ENCODE data around the gene CST5. TPM values are rescaled to one million over a fixed set of nuclear protein-coding genes. Genes with fewer than 3 reads are reported as not detected.
"Not testable (repeated sequence)": the region's sequence is repeated elsewhere in the genome, so short reads cannot be mapped to it uniquely, and the experiment has no call there.

The CST5 gene
- total RNA-seq, 2 experiments from 2014 or later, result not detected

DNA sequence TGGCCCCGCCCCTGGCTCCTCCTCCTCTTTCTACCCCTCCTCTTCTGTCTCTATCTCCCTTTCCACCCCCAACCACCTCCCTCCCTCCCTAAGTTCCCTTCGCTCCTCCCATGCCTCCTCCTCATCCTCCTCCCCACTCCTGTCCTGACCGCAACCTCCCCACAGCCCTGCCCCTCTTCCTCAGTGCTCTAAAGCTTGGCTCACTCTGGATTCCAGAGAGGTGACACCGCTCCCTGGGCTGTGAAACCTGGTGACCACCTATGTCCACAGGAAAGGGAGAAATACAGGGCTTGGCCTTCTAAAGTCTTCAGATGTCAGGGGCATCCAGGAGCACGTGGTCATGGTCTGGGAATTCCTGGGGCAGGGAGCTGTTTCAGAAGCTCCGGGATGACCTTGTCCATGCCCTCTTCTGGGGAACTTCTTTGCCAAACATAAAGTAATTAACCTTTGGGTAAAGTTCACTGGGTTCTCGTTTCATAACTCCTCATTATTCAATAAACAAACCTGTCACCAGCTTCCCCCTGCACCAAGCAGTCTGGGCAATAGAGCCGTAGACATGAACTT, 345 bp upstream of the CST5 start:
- no peaks in the 10 kb centered on the region for H3K27me3 Mint-ChIP-seq
- peaks cover 1% of the 10 kb centered on the region for H3K4me1 Mint-ChIP-seq (ENCODE audit: low read depth)
- ATAC-seq (ENCODE audit: poor library complexity) (no peak), DNase-seq (no peak)
- no peak overlapping the region for H3K27ac ChIP-seq (ENCODE audit: low read depth in 1 of 2, low read length in 2 of 2)
- ChIA-PET POLR2A (no interaction called here), CTCF (no interaction called here)
- intact Hi-C loops (cut with DNase I, micrococcal nuclease), result loop anchor here (10.0 kb wide), 4 partner anchors 55 to 1035 kb away; no protein-coding TSS in a partner anchor
- H3K36me3 Mint-ChIP-seq (ENCODE audit: low read depth), result no peaks in the 10 kb centered on the region
- H3K27me3 ChIP-seq (ENCODE audit: control insufficient read depth in 1 of 2, insufficient read depth in 2 of 2, low read length in 2 of 2), result no peaks in the 10 kb centered on the region
- no peak overlapping the region for H3K27ac Mint-ChIP-seq
- H3K4me3 Mint-ChIP-seq, result no peak overlapping the region
- H3K9me3 ChIP-seq (ENCODE audit: control insufficient read depth in 1 of 2, insufficient read depth in 1 of 2, low read length in 2 of 2), result no peaks in the 10 kb centered on the region
- H3K4me3 ChIP-seq (ENCODE audit: low read length), result no peak overlapping the region
- no peaks in the 10 kb centered on the region for H3K9me3 Mint-ChIP-seq
- TF ChIP-seq CTCF (IDR thresholded peaks at IDR 0.05), result no peak
- peaks cover 1% of the 10 kb centered on the region for H3K4me1 ChIP-seq (ENCODE audit: insufficient read depth, low read length)
- H3K36me3 ChIP-seq (ENCODE audit: insufficient read depth, low read length), result no peaks in the 10 kb centered on the region

DNA sequence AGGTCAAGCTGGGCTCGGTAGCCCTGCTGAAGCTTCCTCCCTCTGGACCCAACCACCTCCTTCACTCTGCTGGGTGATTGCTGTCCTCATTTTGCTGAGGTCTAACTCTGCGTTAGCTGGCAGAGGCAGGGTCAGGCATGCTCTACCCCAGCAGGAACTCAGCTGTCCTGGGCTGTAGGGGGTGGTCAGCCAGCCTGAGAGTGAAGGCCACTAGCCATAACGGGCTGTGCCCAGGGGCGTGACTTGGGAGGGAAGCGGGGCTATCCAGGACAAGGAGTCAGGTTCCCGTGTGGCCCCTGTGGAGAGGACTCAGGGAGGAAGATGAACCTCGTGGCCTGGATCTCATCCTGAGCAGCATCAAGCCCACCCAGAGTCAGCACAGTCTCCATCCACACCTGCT, 761 bp downstream of the CST5 start:
- Mint-ChIP-seq H3K36me3 (ENCODE audit: low read depth) (no peaks in the 10 kb centered on the region), H3K4me1 (ENCODE audit: low read depth) (peaks cover 12% of the 10 kb centered on the region), H3K4me3 (no peak overlapping the region), H3K27ac (no peak overlapping the region), H3K9me3 (no peaks in the 10 kb centered on the region), H3K27me3 (no peaks in the 10 kb centered on the region)
- no peak for DNase-seq
- no peak for ATAC-seq (ENCODE audit: poor library complexity)
- no peak overlapping the region for H3K4me3 ChIP-seq (ENCODE audit: low read length)
- TF ChIP-seq CTCF (IDR thresholded peaks at IDR 0.05), result no peak
- intact Hi-C loops (cut with DNase I, micrococcal nuclease), result no loop called here
- H3K27me3 ChIP-seq (ENCODE audit: control insufficient read depth in 1 of 2, insufficient read depth in 2 of 2, low read length in 2 of 2), result no peaks in the 10 kb centered on the region
- POLR2A ChIA-PET, result no interaction called here
- no peaks in the 10 kb centered on the region for H3K9me3 ChIP-seq (ENCODE audit: control insufficient read depth in 1 of 2, insufficient read depth in 1 of 2, low read length in 2 of 2)
- CTCF ChIA-PET, result no interaction called here
- peaks cover 12% of the 10 kb centered on the region for H3K4me1 ChIP-seq (ENCODE audit: insufficient read depth, low read length)
- H3K36me3 ChIP-seq (ENCODE audit: insufficient read depth, low read length), result no peaks in the 10 kb centered on the region
- no peak overlapping the region for H3K27ac ChIP-seq (ENCODE audit: low read depth in 1 of 2, low read length in 2 of 2)

- H3K9me3 Mint-ChIP-seq; H3K27me3 Mint-ChIP-seq; H3K27ac Mint-ChIP-seq; POLR2A ChIA-PET; ATAC-seq (ENCODE audit: poor library complexity); DNase-seq; H3K4me3 Mint-ChIP-seq; CTCF ChIA-PET; H3K9me3 ChIP-seq (ENCODE audit: control insufficient read depth in 1 of 2, insufficient read depth in 1 of 2, low read length in 2 of 2); intact Hi-C loops (cut with DNase I, micrococcal nuclease); H3K27ac ChIP-seq (ENCODE audit: low read depth in 1 of 2, low read length in 2 of 2); H3K4me3 ChIP-seq (ENCODE audit: low read length); H3K36me3 Mint-ChIP-seq (ENCODE audit: low read depth); H3K27me3 ChIP-seq (ENCODE audit: control insufficient read depth in 1 of 2, insufficient read depth in 2 of 2, low read length in 2 of 2); H3K36me3 ChIP-seq (ENCODE audit: insufficient read depth, low read length): not testable (repeated sequence)
- peaks cover 19% of the 10 kb centered on the region for H3K4me1 Mint-ChIP-seq (ENCODE audit: low read depth)
- H3K4me1 ChIP-seq (ENCODE audit: insufficient read depth, low read length), result peaks cover 16% of the 10 kb centered on the region
Measured at GRCh38 chr20:23878016-23878542, 1.5 kb downstream of the CST5 start.

DNA sequence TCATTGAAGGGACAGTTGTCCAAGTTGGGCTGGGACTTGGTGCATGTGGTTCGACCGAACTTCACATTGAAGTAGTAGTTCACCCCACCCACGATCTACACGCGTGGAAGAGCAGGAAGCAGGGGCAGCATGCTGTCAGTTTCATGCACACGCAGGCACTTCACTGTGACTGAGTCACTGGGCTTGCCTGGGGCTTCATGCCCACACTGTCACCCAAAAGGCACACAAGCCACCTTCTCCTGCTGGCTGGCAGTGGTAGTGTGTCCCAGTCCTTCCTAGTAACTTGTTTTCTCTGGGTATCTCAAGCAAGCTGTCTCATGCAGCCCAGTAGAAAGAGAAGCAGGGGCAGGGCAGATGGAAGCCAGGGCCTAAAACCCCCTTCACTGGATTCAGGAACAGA, 2.0 kb downstream of the CST5 start:
- H3K27ac Mint-ChIP-seq, result no peak overlapping the region
- CTCF ChIA-PET, result no interaction called here
- Histone ChIP-seq H3K9me3 (ENCODE audit: control insufficient read depth in 1 of 2, insufficient read depth in 1 of 2, low read length in 2 of 2) (no peaks in the 10 kb centered on the region), H3K4me1 (ENCODE audit: insufficient read depth, low read length) (peaks cover 18% of the 10 kb centered on the region), H3K36me3 (ENCODE audit: insufficient read depth, low read length) (no peaks in the 10 kb centered on the region), H3K27me3 (ENCODE audit: control insufficient read depth in 1 of 2, insufficient read depth in 2 of 2, low read length in 2 of 2) (no peaks in the 10 kb centered on the region), H3K27ac (ENCODE audit: low read depth in 1 of 2, low read length in 2 of 2) (no peak overlapping the region), H3K4me3 (ENCODE audit: low read length) (no peak overlapping the region)
- no peaks in the 10 kb centered on the region for H3K9me3 Mint-ChIP-seq
- H3K4me3 Mint-ChIP-seq, result no peak overlapping the region
- peaks cover 25% of the 10 kb centered on the region for H3K4me1 Mint-ChIP-seq (ENCODE audit: low read depth)
- intact Hi-C loops (cut with DNase I, micrococcal nuclease), result no loop called here
- H3K27me3 Mint-ChIP-seq, result no peaks in the 10 kb centered on the region
- H3K36me3 Mint-ChIP-seq (ENCODE audit: low read depth), result no peaks in the 10 kb centered on the region
- POLR2A ChIA-PET, result no interaction called here
- TF ChIP-seq CTCF (IDR thresholded peaks at IDR 0.05), result no peak
- DNase-seq, result no peak
- peak; percentile 49 for ATAC-seq (ENCODE audit: poor library complexity)
